Motor neuron (in vitro differentiated cells): ENCODE results near the gene HOXC10. TPM values are rescaled to one million over a fixed set of nuclear protein-coding genes. Genes with fewer than 3 reads are reported as not detected.

Experiments used
- ATAC-seq, 8 experiments: fragments of 200-7000 bp; cut with Tn5 transposase; replicated peaks in 6 of 8; 2 replicates each; pipeline ENCODE4 v1.8.0; 2021; ENCODE audit warnings: mild to moderate bottlenecking in 8 of 8, moderate library complexity in 8 of 8
- H3K27ac ChIP-seq, 2 donors: fragments of 250-450 bp; sonication (Bioruptor Pico); 2 replicates each; pipeline ENCODE4 v1.9.0; 2021; ENCODE audit warnings: antibody characterized with exemption in 2 of 2, mild to moderate bottlenecking in 2 of 2, moderate library complexity in 1 of 2
- H3K4me1 ChIP-seq, 2 donors: fragments of 250-450 bp; sonication (Bioruptor Pico); replicated peaks in 1 of 2; 2 replicates each; pipeline ENCODE4 v1.6.1; 2021; ENCODE audit warnings: antibody characterized with exemption in 2 of 2, mild to moderate bottlenecking in 2 of 2, moderate library complexity in 1 of 2
- H3K4me3 ChIP-seq, 5 donors: fragments of 250-450 bp; sonication (Bioruptor Pico); 2 replicates each; pipeline ENCODE4 v1.9.0; 2021; ENCODE audit warnings: antibody characterized with exemption in 5 of 5, mild to moderate bottlenecking in 5 of 5, moderate library complexity in 4 of 5
- WGBS, 10 experiments: fragments of 450-650 bp; shearing (Covaris generic); methylation state at CpG; one replicate each; pipeline ENCODE4 v1.0.0; 2022; 5-methylcytosine and 5-hydroxymethylcytosine counted together
- in situ Hi-C, 9 experiments: fragments of 400-800 bp; cut with MboI; loops; one replicate each; pipeline ENCODE4 v1.15.0; 2021; ENCODE audit warnings: low sequenced_read_pairs in 9 of 9, low pct_unique_long_range_greater_than_20kb in 2 of 9; ENCODE audit not compliant: unreplicated experiment in 9 of 9
- total RNA-seq, 8 experiments: library from RNA; unstranded; fragments of 300-600 nt; gene quantifications; 2 replicates each; pipeline versions ENCODE4 v1.2.3 to v1.2.4, GENCODE V29; 2022

HOXC10 gene
- total RNA-seq, 8 experiments from 2014 or later = 0.14 to 75.5 (median 1.0) TPM; not detected in 3

GRCh38 chr12:53995378-53996239 is 10.7 kb downstream of the HOXC10 start:
- in situ Hi-C loops = no loop called here
- 5 to 44% (median 17%) methylated on average over 5 to 17 of the region's 48 CpGs; no CpG with 5 or more reads in 7 of the 10 experiments for WGBS, 10 experiments
- Histone ChIP-seq H3K4me3 (peak overlapping the region in 2 of 5 donors; percentile 3 to 6), H3K27ac (no peak overlapping the region), H3K4me1 (peaks cover 10 to 22% of the 10 kb centered on the region in 2 donors)
- peak in 7 of 8 experiments; percentile 9 to 58 (median 18) for ATAC-seq

GRCh38 chr12:53996240-53997203 is 11.6 kb downstream of the HOXC10 start:
- no peak overlapping the region for H3K4me3 ChIP-seq
- H3K4me1 ChIP-seq = peaks cover 10 to 24% of the 10 kb centered on the region in 2 donors
- no peak overlapping the region for H3K27ac ChIP-seq
- in situ Hi-C loops = no loop called here
- 0 to 94% (median 40%) methylated on average over 2 to 13 of the region's 29 CpGs; no CpG with 5 or more reads in 4 of the 10 experiments for WGBS, 10 experiments
- no peak for ATAC-seq

GRCh38 chr12:53997204-53998109 is 12.5 kb downstream of the HOXC10 start:
- Histone ChIP-seq H3K4me1 (peaks cover 10 to 24% of the 10 kb centered on the region in 2 donors), H3K4me3 (no peak overlapping the region), H3K27ac (no peak overlapping the region)
- in situ Hi-C loops = no loop called here
- 0 to 93% (median 23%) methylated on average over 2 to 16 of the region's 35 CpGs; no CpG with 5 or more reads in 1 of the 10 experiments for WGBS, 10 experiments
- peak in 2 of 8 experiments; percentile 1 to 5 for ATAC-seq

- peaks cover 10 to 24% of the 10 kb centered on the region in 2 donors for H3K4me1 ChIP-seq
- H3K4me3 ChIP-seq = no peak overlapping the region
- in situ Hi-C loops = no loop called here
- 6% methylated on average over 5 of the region's 11 CpGs; no CpG with 5 or more reads in 9 of the 10 experiments for WGBS, 10 experiments
- no peak overlapping the region for H3K27ac ChIP-seq
- no peak for ATAC-seq
Observed at GRCh38 chr12:53998110-53998899, 13.4 kb downstream of the HOXC10 start.

DNA sequence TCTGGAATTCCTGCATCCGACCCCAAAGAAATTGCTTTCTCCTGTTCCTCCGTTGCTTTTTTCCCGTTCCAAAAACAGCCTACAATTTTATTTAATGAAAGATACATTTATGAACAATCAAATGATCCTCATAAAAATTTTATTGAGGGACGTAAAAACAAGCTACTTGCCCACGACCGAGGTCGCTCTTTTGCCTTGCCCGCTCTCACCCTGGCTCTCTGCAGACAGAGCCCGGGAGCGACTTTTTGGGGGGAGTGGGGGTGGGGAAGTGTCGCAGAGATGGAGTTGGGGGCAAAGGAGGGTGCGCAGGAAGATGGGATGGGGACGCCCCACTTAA is 13.9 kb downstream of the HOXC10 start:
- no peak for ATAC-seq
- Histone ChIP-seq H3K4me3 (no peak overlapping the region), H3K4me1 (peaks cover 10 to 24% of the 10 kb centered on the region in 2 donors), H3K27ac (no peak overlapping the region)
- 0 to 82% (median 14%) methylated on average over 2 to 11 of the region's 13 CpGs; no CpG with 5 or more reads in 3 of the 10 experiments for WGBS, 10 experiments
- in situ Hi-C loops = no loop called here

DNA sequence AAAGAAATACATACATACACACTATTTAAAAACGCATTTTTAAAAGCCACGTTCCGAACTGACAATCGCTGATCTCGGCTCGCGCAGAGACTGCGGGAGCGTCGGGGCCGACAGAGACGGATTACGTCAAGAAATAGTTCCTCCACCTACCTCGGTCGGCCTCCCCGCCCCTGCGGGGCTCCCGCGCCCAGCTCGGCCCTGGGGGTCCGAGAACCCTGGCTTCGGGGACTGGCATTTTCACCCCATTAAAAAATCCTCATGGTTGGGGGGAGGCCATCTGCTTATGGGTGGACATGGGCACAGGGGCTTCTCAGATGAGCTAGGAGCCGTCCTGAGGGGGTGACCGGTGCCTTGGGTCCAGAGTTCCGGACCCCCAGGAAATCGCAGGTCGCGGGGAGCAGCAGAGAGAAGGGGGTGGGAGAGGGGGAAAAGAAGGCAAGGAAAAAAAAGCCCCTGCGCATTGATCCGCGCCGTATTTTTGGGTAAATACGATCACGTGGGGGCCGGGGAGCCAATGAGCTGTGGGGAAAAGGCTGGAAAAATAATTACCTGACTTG is 14.7 kb downstream of the HOXC10 start:
- H3K4me1 ChIP-seq = peaks cover 5 to 17% of the 10 kb centered on the region in 2 donors
- peak; percentile 25 to 63 (median 53) for ATAC-seq
- in situ Hi-C loops = loop anchor here in 4 of 9 experiments (10.0 to 25.0 kb wide), 3 partner anchors 205 to 388 kb away; partner anchors contain the start of genes GPR84 (in 2 of the 4) and ZNF385A (in 1 of the 4)
- H3K4me3 ChIP-seq = peak overlapping the region; percentile 29 to 47 (median 41)
- whole genome bisulfite sequencing, 10 experiments = 0% methylated on average over 2 of the region's 35 CpGs; no CpG with 5 or more reads in 9 of the 10 experiments
- H3K27ac ChIP-seq = no peak overlapping the region

DNA sequence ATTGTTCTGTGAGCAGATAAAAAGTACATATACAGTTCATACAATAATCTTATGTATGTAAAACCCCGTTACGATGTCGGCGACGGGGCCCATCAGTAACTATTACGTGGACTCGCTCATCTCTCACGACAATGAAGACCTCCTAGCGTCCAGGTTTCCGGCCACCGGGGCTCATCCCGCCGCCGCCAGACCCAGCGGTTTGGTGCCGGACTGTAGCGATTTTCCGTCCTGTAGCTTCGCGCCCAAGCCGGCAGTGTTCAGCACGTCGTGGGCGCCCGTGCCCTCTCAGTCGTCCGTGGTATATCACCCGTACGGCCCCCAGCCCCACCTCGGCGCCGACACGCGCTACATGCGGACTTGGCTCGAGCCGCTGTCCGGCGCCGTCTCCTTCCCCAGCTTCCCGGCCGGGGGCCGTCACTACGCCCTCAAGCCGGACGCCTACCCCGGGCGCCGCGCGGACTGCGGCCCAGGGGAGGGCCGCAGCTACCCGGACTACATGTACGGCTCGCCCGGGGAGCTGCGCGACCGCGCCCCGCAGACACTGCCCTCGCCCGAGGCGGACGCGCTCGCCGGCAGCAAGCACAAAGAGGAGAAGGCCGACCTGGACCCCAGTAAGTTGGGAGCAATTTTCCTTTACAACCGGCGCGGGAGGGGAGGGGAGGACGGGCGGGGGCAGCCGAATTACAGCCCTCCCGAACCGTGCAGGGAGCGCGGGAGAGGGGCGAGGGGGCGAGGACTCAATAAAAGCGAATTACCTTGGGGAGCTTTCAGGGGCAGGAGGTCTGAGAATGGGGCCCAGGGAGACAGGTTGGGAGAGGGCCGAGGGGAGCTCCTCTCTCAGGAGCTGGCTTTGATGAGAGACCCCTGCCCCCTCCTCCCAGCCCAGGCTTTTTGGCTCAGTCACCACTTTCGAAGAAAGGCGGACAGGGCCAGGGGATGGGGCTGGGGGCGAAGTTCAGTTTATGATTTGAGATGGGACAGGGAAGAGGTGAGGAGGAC is 15.5 kb downstream of the HOXC10 start, which contains the start of gene HOXC9:
HOXC9 (plus strand) TSS at position 46 of the 999 bp plus-strand sequence; CDS start at position 74, 28 bp downstream.
- in situ Hi-C loops = loop anchor here in 4 of 9 experiments (10.0 to 25.0 kb wide), 3 partner anchors 204 to 387 kb away; partner anchors contain the start of genes GPR84 (in 2 of the 4) and ZNF385A (in 1 of the 4)
- H3K27ac ChIP-seq = no peak within 1 kb of the TSS
- peak within 1 kb of the TSS; percentile 29 to 47 (median 41) for H3K4me3 ChIP-seq
- 0 to 60% (median 8%) methylated on average over 1 to 15 of the region's 87 CpGs; no CpG with 5 or more reads in 4 of the 10 experiments for WGBS, 10 experiments
- peaks cover 3 to 9% of the 10 kb centered on the region in 2 donors for H3K4me1 ChIP-seq
- ATAC-seq = peak; percentile 16 to 83 (median 56)

DNA sequence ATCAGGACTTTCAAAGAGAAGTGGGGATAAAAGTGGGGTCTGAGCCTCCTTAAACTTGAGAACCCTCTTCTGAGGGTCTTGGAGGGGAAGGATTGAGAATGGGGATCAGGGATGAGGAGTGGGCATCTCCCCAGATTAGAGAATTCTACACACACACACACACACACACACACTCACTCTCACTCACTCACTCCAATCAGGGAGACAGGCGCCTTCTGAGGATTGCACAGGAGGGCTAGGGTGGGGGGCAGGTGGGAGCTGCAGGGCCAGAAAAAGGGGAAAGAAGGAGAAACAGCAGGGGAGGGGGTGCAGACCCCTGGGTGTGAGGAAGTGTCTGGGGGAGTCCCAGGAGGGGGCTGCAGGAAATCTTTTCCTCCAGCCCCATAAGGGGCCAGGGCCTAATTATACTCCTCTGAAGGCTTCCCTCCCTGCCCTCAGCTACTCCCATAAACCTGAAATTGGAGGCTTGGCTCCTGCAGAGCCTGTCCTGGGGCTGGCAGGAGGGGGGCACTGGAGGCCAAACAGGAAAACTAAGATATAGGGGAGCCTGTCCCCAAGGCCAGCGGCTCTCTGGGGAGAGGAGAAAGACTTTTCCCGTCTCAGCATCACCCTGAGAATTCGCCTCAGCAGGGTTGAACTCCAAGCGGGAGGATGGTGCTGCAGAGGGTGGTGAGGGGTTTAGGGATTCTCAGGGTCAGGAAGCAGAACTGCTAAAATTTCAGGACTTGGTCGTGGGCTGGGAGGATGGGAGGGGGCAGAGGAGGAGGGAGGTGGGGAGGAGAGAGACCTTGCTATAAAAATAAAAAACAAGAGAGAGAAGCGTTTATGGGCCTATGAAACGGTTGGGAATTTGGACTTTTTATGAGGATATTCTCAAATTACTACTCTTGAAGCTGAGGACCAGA is 16.6 kb downstream of the HOXC10 start:
- in situ Hi-C loops = loop anchor here in 4 of 9 experiments (10.0 to 25.0 kb wide), 3 partner anchors 203 to 386 kb away; partner anchors contain the start of genes GPR84 (in 2 of the 4) and ZNF385A (in 1 of the 4)
- no peak for ATAC-seq
- Histone ChIP-seq H3K4me1 (peaks cover 5 to 9% of the 10 kb centered on the region in 2 donors), H3K4me3 (peak overlapping the region in 2 of 5 donors; percentile 41 to 47), H3K27ac (no peak overlapping the region)
- WGBS, 10 experiments = 0 to 78% methylated on average over 1 to 2 of the region's 8 CpGs; no CpG with 5 or more reads in 8 of the 10 experiments

- peaks cover 7 to 9% of the 10 kb centered on the region in 2 donors for H3K4me1 ChIP-seq
- WGBS, 10 experiments = 8 to 93% (median 27%) methylated on average over 2 to 16 of the region's 19 CpGs; no CpG with 5 or more reads in 1 of the 10 experiments
- in situ Hi-C loops = loop anchor here in 4 of 9 experiments (10.0 to 25.0 kb wide), 3 partner anchors 202 to 385 kb away; partner anchors contain the start of genes GPR84 (in 2 of the 4) and ZNF385A (in 1 of the 4)
- H3K4me3 ChIP-seq = no peak overlapping the region
- no peak for ATAC-seq
- no peak overlapping the region for H3K27ac ChIP-seq
Observed at GRCh38 chr12:54002278-54002914, 17.4 kb downstream of the HOXC10 start.
